ENCODE results near the gene RINL. TPM values are rescaled to one million over a fixed set of nuclear protein-coding genes. Genes with fewer than 3 reads are reported as not detected.

The RINL gene
- total RNA-seq, 4 donors from 2014 or later, result 5.5 to 14.0 (median 11.6) TPM

- DNase-seq (ENCODE audit: low spot score in 2 of 2), result no peak
- WGBS, 2 donors, result 93 to 96% methylated on average over 12 of the region's 12 CpGs
- intact Hi-C loops (cut with DNase I; ENCODE audit: low total_unique reads), result no loop called here
- no peak overlapping the region for H3K4me3 ChIP-seq (ENCODE audit: low read depth, poor library complexity, severe bottlenecking)
- TF ChIP-seq CTCF (IDR thresholded peaks at IDR 0.05) (no peak), POLR2A (IDR thresholded peaks at IDR 0.05) (no peak)
Measured at GRCh38 chr19:38907670-38908069, 29.6 kb upstream of the RINL start.

- WGBS, 2 donors, result 91 to 93% methylated on average over 28 to 29 of the region's 29 CpGs
- no peak for DNase-seq (ENCODE audit: low spot score in 2 of 2)
- H3K4me3 ChIP-seq (ENCODE audit: low read depth, poor library complexity, severe bottlenecking), result no peak overlapping the region
- intact Hi-C loops (cut with DNase I; ENCODE audit: low total_unique reads), result no loop called here
- no peak for TF ChIP-seq CTCF (IDR thresholded peaks at IDR 0.05)
- TF ChIP-seq POLR2A (IDR thresholded peaks at IDR 0.05), result no peak
Measured at GRCh38 chr19:38907227-38907626, 29.2 kb upstream of the RINL start.

- TF ChIP-seq CTCF (IDR thresholded peaks at IDR 0.05) (no peak), POLR2A (IDR thresholded peaks at IDR 0.05) (no peak)
- DNase-seq (ENCODE audit: low spot score in 2 of 2), result no peak
- 96 to 98% methylated on average over 4 of the region's 4 CpGs for WGBS, 2 donors
- H3K4me3 ChIP-seq (ENCODE audit: low read depth, poor library complexity, severe bottlenecking), result no peak overlapping the region
- intact Hi-C loops (cut with DNase I; ENCODE audit: low total_unique reads), result no loop called here
Measured at GRCh38 chr19:38905620-38906019, 27.5 kb upstream of the RINL start.

- no peak for TF ChIP-seq POLR2A (IDR thresholded peaks at IDR 0.05)
- no peak for TF ChIP-seq CTCF (IDR thresholded peaks at IDR 0.05)
- whole genome bisulfite sequencing, 2 donors, result 90 to 91% methylated on average over 32 to 34 of the region's 35 CpGs
Measured at GRCh38 chr19:38904581-38905539, 26.8 kb upstream of the RINL start.

GRCh38 chr19:38901683-38902082 is 23.6 kb upstream of the RINL start:
- 100% methylated on average over 1 of the region's 1 CpG for WGBS, 2 donors
- H3K4me3 ChIP-seq (ENCODE audit: low read depth, poor library complexity, severe bottlenecking), result no peak overlapping the region
- TF ChIP-seq POLR2A (IDR thresholded peaks at IDR 0.05), result no peak
- TF ChIP-seq CTCF (IDR thresholded peaks at IDR 0.05), result no peak
- DNase-seq (ENCODE audit: low spot score in 2 of 2), result no peak
- intact Hi-C loops (cut with DNase I; ENCODE audit: low total_unique reads), result no loop called here

More at GRCh38 chr19:38904581-38905539, 26.8 kb upstream of the RINL start:
- intact Hi-C loops (cut with DNase I; ENCODE audit: low total_unique reads), result no loop called here
- H3K4me3 ChIP-seq (ENCODE audit: low read depth, poor library complexity, severe bottlenecking), result no peak overlapping the region
- no peak for DNase-seq (ENCODE audit: low spot score in 2 of 2)

All from lower leg skin (tissue), 4 donors.